ENCODE data around the gene SH3PXD2A. TPM values are rescaled to one million over a fixed set of nuclear protein-coding genes. Genes with fewer than 3 reads are reported as not detected.

The SH3PXD2A gene
- total and polyA plus RNA-seq, 2 of the 4 experiments (the other 2 are of a cell fraction), result 6.3 to 23.0 TPM

DNA sequence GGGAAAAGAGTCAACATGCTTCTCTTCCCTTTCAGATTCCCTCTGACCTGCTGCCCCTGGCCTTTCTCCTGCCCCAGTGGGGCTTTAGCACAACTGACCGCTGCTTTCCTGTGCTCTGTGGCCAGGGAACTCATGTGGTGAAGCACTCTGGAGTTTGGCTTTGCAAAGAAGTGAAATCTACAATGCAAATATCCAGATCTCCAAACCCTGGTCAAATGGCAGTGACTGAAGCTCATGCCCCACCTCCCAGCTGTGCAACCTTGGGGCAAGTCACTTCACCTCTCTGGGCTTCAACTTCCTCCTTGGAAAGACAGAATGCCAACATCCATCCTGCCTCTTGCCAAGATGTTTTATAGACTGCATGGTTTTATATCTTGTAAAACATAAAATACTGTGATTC, 204.0 kb downstream of the SH3PXD2A start:
- no CpG with 5 or more reads among the region's 1 CpG for WGBS, 2 experiments (ENCODE audit: extremely low coverage in 2 of 2, insufficient read length in 1 of 2)
- Histone ChIP-seq H3K9me3 (ENCODE audit: control insufficient read depth, insufficient read depth, low read length) (no peaks in the 10 kb centered on the region), H4K91ac (ENCODE audit: insufficient read depth, low read depth, low read length) (no peak overlapping the region), H3K27me3 (ENCODE audit: control insufficient read depth, insufficient read depth, low read length) (no peaks in the 10 kb centered on the region), H3K4me2 (ENCODE audit: low read depth, low read length) (no peak overlapping the region), H4K20me1 (ENCODE audit: insufficient read depth, low read length) (peaks cover 95% of the 10 kb centered on the region), H2BK5ac (ENCODE audit: low read depth, low read length, poor library complexity, severe bottlenecking) (no peak overlapping the region), H2BK15ac (ENCODE audit: low read depth, low read length) (no peak overlapping the region), H3K9ac (ENCODE audit: low read depth, low read length) (no peak overlapping the region), H3K4me1 (ENCODE audit: control insufficient read depth, insufficient read depth, low read length) (peaks cover 27% of the 10 kb centered on the region), H3K79me1 (ENCODE audit: low read depth in 1 of 2, low read length in 2 of 2) (peaks cover 44 to 100% of the 10 kb centered on the region in 2 experiments), H3K56ac (ENCODE audit: extremely low read depth, insufficient read depth, low read length) (no peak overlapping the region), H3K4me3 (ENCODE audit: insufficient read depth, low read depth, low read length) (no peak overlapping the region), H2AK5ac (ENCODE audit: low read depth, low read length) (no peak overlapping the region), H3K9me1 (ENCODE audit: insufficient read depth, low read length) (peaks cover 51% of the 10 kb centered on the region), H3K27ac (ENCODE audit: insufficient read depth, low read length) (no peak overlapping the region), H4K8ac (ENCODE audit: low read depth in 2 of 2, low read length in 2 of 2) (no peak overlapping the region), H2AK9ac (replicated peaks; ENCODE audit: low read depth, low read length, poor library complexity) (no peak overlapping the region), H2BK120ac (ENCODE audit: low read depth, low read length) (no peak overlapping the region), H2AFZ (replicated peaks; ENCODE audit: low read length, poor library complexity) (no peak overlapping the region), H3K4ac (ENCODE audit: low read depth, low read length) (no peak overlapping the region), H3K36me3 (ENCODE audit: control insufficient read depth, insufficient read depth, low read length) (peaks cover 46% of the 10 kb centered on the region), H3K14ac (replicated peaks; ENCODE audit: low read depth, low read length) (no peak overlapping the region), H3K18ac (ENCODE audit: low read depth, low read length) (no peak overlapping the region), H4K5ac (ENCODE audit: low read depth, low read length) (no peak overlapping the region), H3K23ac (ENCODE audit: low read depth, low read length) (no peak overlapping the region), H2BK20ac (ENCODE audit: low read depth, low read length) (no peak overlapping the region)
- intact Hi-C loops (cut with micrococcal nuclease) (no loop called here), in situ Hi-C loops (cut with MboI; ENCODE audit: low sequenced_read_pairs) (no loop called here), dilution Hi-C loops (cut with HindIII; ENCODE audit: low sequenced_read_pairs, unreplicated experiment) (no loop called here)
- BruUV-seq (replicated peaks), result no TSS peak
- TF ChIP-seq RCOR1 (IDR thresholded peaks at IDR 0.05; ENCODE audit: insufficient replicate concordance, low read length), result no peak
- TF ChIP-seq RFX5 (IDR thresholded peaks at IDR 0.05; ENCODE audit: low read depth, low read length), result no peak
- TF ChIP-seq CEBPB (IDR thresholded peaks at IDR 0.05; ENCODE audit: low read depth, low read length), result no peak
- TF ChIP-seq CTCF (conservative IDR thresholded peaks at IDR 0.05; ENCODE audit: low read depth, low read length), result no peak
- TF ChIP-seq MAFK (IDR thresholded peaks at IDR 0.05; ENCODE audit: low read depth, low read length), result no peak
- no peak for TF ChIP-seq SMC3 (IDR thresholded peaks at IDR 0.05; ENCODE audit: low read depth, low read length)
- TF ChIP-seq FOS (IDR thresholded peaks at IDR 0.05; ENCODE audit: low read depth, low read length), result no peak
- TF ChIP-seq POLR2A (IDR thresholded peaks at IDR 0.05; ENCODE audit: low read depth, low read length), result no peak
- TF ChIP-seq RAD21 (IDR thresholded peaks at IDR 0.05; ENCODE audit: low read length), result no peak
- no peak for TF ChIP-seq CHD1 (IDR thresholded peaks at IDR 0.05; ENCODE audit: low read depth, low read length)
- TF ChIP-seq, protein P1, sequence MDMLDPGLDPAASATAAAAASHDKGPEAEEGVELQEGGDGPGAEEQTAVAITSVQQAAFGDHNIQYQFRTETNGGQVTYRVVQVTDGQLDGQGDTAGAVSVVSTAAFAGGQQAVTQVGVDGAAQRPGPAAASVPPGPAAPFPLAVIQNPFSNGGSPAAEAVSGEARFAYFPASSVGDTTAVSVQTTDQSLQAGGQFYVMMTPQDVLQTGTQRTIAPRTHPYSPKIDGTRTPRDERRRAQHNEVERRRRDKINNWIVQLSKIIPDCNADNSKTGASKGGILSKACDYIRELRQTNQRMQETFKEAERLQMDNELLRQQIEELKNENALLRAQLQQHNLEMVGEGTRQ (IDR thresholded peaks at IDR 0.05; ENCODE audit: low read depth, low read length), result no peak
- no peak for TF ChIP-seq MXI1 (IDR thresholded peaks at IDR 0.05; ENCODE audit: borderline replicate concordance, low read depth, low read length)
- TF ChIP-seq BHLHE40 (IDR thresholded peaks at IDR 0.05; ENCODE audit: low read depth, low read length), result no peak
- DNase-seq (no peak), ATAC-seq (ENCODE audit: low read depth) (no peak)
- CTCF ChIA-PET, result no interaction called here
- POLR2A ChIA-PET (ENCODE audit: unreplicated experiment), result no interaction called here
